Activated CD4-positive, alpha-beta T cell treated with anti-CD3 and anti-CD28 coated beads, Interleukin-2, amount 50 U/mL, for 4 hours (primary cell): ENCODE data around the gene SRSF9.
"Not testable (repeated sequence)": the region's sequence is repeated elsewhere in the genome, so short reads cannot be mapped to it uniquely, and the experiment has no call there.

Experiments used
- DNase-seq, 2 experiments: peaks; one replicate each; pipeline ENCODE4 v3.0.0-alpha.2; 2020

Gene SRSF9

DNA sequence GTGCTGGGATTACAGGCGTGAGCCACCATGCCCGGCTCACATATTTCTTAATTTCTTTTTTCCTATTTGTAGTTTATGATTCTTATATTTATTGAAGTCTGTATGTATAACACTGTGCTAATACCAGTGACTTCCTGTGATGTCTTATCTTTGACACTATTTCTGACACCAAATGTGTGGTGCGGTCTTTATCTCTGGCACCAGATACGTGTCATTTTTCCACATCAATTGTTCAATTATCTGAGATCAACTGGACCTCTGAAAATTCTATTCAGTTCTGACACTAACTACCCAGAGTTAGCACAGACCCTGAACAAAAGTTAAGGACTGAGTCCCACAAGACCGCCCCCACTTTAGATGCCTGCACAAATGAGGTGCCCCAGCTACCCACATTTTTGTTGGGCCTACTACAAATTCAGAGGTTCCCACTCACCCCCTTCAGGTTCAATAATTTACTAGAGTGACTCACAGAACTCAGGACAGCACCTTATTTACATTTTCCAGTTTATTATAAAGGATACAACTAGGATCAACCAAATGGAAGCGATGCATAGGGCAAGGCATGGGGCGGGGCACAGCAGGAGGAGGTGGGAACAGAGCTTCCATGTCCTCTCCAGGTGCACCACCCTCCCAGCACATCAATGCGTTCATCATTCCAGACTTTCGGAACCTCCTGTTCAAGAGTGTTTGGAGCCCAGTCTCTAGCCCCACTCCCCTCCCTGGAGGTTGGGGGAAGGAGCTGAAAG lies 11.6 kb upstream of the SRSF9 start:
- no peak for DNase-seq

DNA sequence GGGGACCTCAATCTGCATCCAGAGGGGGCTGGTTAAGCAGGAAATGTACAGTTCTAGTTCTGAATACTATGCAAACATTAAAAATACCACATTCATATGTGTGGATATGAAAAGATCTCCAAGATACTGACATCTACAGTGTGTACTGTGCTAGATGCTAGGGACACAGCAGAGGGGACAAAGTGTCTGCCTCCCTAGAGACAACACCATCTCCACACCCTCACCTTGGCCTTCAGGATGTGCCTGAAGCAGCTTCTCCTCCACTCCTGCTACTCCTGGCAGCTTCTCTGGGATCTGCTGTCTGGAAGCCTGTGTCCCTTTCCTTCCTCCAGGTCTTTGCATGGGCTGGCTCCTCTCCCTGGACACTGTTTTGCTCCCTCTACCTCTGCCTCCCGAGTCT lies 10.7 kb upstream of the SRSF9 start:
- DNase-seq: no peak

DNA sequence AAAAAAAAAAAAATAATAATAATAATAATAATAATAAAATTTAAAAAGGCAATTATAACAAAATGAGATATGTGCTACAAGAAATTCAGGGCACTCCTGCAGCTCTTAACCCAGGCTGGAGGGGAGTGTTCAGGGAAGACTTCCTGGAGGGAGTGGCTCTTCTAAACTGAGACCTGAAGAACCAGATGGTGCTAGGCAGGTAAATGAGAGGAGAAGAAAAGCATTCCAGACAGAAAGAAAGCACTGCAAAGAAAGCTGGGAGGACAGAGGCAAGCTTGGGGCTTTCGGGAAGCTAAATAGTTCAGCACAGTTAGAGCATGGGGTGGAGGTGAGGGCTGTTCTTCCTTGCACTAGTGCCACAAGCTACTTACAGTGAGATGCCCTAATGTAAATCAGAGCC lies 9.9 kb upstream of the SRSF9 start:
- DNase-seq: no peak

DNA sequence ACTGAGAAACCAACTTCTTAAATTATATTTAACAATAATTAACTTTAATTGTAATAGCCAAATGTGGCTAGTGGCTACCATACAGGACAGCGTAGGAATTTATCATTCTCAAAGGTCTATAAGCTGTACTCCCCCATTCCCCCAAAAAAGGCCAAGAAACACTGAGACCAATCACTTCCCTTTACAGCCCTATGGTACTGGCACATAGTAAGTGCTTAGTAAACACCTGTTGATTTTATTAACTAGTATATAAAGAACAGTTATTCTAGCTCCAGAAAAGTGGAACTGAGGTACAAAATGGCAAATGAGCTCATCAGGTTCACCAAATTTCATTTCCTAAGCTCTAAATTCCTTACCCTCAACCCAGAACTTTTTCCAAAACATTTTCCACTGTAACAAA lies 6.1 kb upstream of the SRSF9 start:
- no peak for DNase-seq

DNA sequence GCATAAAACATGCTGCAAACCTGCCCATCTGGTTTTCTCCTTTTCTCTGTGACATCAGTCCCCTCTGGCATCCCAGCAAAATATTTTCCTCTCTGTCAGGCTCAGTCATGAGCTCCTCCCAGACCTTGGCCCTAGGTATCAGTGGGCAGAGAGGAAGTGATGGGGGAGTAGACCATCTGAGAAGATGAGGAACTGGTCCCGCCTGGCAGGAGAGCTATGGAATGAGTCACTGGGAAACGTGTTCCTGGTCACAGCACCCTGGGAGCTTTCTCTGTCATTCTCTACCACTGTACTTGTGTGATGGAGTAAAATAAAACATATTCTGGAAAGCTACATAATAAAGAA lies 5.0 kb upstream of the SRSF9 start:
- DNase-seq: no peak

DNA sequence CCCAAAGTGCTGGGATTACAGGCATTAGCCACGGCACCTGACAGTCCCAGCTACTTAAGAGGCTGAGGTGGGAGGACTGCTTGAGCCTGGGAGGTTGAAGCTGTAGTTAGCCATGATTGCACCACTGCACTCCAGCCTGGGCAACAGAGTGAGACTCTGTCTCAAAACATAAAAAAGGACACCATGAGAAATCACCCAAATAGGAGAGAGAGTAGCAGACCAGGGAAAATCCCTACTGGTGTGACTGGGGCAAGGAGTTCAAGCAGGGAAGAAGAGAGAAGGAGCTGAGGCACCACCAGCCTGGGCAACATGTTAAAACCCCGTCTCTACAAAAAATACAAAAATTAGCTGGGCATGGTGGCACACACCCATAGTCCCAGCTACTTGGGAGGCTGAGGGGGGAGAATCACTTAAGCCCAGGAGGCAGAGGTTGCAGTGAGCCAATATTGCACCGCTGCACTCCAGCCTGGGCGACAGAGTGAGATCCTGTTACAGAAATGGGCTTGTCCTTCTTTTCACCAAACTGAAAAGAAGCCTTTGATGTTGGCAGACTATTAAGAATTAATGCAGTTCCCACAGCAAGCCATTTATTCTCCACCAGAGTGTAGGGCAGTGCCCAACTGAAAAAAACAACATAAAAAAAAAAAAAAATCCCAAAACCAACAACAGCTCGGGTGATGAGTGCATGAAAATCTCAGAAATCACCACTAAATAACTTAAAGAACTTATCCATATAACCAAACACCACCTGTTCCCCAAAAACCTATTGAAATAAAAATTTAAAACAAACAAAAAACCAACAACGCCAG lies 4.5 kb upstream of the SRSF9 start:
- DNase-seq: no peak

DNA sequence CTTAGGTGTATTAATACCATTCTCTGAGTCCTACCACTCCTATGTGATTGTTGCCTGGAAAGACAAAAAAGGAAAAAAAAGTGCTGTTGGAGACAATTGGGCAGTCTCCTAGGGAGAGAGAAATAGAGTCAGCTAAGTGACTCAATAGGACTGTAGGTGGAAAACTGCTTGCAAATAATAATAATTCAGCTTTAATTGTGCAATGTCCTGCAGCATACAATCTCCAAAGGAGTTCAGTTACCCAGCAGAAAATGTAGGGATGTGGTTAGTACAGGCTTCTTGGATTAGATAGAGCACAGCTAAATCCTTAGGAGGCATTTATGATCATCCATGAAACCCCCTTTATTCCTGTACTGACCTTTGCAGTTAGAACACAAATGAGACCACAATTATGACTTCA lies 3.0 kb upstream of the SRSF9 start:
- DNase-seq: no peak

DNA sequence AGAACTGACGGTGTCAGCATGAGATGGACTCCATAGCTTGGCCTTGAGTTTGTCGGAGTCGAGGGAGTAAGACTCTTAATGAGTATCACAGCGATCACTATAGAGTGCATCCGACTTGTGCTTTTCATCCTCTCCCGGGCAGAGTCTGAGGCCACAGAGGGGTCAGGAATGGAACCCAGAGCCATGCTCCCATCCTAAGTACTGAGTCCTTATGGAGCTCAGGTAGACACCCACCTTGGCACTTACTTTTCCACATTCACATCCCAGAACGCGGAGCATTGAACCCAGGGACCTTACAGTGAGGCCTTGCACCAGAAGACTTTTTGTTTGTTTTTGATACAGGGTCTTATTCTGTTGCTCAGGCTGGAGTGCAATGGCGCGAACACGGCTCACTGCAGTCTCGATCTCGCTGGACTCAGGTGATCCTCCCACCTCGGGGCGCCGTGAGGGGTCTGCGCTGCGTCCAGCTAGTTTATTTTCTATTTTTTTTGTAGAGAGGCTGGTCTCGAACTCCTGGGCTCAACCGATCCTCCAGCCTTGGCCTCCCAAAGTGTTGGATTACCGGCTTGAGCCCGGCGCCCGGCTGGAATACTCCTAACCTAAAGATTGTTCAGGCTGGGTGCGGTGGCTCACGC lies 719 bp upstream of the SRSF9 start:
- no peak for DNase-seq

DNA sequence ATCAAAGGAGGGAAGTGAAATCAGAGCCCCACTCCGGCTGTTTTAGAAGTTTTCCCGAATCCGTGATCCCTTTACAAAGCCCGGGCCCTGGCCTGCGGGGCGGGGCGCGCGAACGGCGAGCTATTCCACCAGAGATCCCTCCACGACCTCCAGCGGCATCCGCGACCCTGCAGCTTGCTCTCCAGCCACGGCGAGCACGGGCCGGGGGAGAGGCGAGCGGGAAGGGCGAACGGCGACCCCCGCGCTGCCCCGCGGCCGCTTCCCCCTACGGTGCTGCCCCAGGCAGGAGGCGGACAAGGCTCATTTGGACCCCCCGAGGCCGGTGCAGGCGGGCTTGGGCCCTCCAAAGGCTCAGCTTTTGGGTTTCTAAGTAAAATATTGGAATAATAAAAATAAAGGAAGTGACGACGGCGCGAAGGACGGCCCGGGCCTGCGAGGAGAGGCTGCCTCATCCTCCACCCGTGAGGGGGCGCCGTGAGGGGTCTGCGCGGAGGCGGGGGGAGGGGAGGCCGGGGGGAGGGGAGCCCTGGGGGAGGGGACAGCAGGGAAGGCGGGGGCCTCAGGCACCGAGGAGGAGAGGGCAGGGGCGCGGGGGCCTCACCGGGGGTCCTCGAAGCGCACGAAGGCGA lies 613 bp downstream of the SRSF9 start:
- peak in 1 of 2 experiments; percentile 47 for DNase-seq

DNA sequence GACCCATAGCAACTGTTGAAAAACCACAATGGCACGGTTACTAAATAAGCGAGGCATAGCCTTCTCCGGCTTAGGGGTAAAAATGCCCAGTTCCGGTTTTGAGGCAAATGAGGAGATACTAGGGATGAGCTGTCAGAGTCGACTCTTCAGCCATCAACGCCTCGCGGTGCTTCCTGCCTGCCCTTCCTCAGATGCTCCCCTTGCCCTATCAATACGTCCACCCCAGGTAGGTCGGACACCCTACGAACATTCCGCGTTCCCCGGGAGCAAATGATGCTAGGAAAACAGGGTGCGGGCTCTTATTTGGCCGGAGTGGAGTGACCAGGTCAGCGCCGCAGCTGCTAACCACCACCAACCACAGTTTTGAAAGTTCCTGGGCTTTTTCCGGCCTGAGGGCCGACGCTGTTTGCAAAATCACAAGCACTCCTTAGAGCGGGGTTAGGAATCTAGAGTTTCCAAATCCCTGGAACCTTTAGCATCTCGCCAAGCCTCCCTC lies 1.2 kb downstream of the SRSF9 start:
- no peak for DNase-seq

DNA sequence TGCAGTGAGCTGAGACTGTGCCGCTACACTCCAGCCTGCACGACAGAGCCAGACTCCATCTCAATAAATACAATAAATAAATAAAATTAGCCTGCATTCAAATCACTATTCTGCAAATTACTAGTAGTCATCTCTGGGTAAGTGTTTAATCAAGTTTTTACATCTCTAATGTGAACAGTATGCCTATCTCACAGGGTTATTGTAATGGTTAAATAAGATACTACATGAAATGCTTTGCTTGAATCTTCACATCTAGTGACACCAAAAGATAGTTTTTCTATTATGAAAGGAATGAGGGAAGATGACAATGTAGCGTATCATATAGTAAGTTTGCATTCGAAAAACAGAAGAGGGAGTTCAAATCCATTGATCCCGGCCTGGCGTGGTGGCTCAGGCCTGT lies 2.1 kb downstream of the SRSF9 start:
- DNase-seq: no peak

DNA sequence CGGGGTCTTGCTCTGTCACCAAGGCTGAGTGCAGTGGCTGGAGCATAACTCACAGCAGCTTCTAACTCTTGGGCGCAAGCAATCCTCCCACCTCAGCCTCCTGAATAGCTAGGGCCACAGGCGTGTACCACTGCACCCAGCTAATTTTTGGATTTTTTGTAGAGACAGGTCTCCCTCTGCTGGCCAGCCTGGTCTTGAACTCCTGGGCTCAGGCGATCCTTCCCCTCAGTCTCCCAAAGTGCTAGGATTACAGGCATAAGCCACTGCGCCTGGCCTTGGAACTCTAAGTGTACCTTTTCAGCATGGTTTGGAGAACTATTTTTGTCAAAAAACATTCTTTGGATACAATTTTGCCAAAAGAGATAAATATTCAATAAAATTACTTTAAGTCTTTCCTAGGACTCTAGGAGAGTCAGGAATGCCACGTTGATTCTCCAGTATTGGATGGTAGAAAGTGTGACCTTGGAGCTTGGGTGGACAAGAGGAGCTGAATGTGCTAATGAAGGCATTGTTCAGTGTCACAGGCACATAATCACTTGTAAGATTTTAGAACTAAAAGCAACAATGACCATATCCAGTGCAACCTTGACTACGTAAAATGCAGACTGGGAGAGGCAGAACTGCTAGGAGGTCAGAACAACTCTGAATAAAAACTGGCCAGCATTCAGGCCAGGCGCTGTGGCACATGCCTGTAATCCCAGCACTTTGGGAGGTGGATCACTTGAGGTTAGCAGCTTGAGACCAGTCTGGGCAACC lies 2.8 kb downstream of the SRSF9 start:
- DNase-seq: peak; percentile 38 to 39

DNA sequence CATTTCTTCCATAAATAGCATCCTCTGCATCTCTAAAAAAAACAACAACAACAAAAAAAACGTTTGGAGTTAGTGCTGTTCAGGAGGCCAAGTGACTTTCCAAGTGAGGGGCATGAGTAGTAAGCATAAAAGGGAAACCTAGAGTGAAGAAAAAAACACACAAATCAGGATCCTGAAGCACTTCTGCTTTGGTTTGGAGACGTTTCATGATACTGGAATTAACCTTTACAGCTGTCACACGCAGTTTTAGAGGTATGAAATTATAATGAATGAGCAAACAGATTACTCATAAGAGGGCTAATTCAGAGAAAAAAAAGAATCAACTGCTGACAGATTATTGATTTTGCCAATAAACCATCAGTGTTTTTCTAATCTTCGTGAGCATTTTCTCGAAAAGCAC lies 3.8 kb downstream of the SRSF9 start:
- DNase-seq: no peak

DNA sequence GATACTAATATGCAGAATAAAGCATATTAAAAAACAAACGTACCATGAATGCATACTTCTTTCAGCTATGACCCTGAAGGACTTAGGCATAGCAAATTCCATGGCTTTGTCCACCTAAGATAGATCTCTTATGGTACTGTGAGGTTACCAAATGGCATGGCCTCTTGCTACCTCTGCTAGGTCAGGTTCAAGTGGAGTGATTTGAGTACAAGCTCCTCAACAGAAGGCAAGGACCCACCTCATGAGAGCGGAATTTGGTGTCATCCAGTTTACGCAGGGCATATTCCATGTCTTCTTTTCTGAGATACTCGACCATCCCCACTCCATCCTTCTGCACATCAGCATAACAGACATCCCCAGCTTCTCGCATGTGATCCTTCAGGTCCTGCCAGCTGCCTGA lies 5.8 kb downstream of the SRSF9 start:
- DNase-seq: no peak

DNA sequence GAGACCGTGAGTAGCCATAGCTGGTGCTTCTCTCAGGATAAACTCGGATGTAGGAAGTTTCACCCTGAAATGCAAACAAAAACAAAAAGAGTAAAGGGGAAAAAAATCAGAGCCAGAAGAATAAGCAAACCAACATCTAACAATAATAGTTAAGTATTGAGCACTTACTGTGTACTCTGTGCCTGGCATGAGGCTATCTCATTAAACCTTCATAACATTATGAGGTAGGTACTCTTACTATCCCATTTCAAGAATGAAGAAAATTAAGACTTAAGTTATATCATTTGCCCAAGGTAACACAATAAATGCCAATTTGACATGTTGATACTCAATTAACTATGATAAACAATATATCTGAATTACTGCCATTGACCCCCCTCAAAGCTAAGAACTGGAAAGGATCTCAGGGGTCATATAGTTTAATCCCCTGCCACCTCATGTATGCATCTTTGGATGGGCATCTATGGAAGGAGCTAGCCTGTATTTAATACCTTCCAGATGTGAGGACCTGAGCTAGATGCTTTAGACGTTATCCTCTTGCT lies 7.4 kb downstream of the SRSF9 start:
- no peak for DNase-seq

DNA sequence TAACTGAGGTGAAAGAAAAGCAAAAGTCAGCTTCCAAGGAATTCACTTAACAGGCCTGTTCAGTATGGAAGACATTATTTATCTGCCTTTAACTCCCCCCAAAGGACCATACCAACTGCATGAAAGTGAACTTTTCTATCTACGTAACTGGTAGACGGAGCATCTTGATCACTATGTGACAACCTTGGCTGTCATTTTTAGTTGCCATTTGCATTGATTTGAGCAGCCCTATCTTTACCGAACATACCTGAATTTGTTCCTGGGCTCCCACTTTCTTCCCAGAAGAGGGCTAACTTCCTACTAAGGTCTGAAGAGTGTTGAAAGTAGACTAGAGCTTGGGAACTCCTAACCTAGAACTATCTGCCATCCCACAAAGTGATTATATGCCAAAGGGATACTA lies 9.4 kb downstream of the SRSF9 start:
- DNase-seq: no peak

DNA sequence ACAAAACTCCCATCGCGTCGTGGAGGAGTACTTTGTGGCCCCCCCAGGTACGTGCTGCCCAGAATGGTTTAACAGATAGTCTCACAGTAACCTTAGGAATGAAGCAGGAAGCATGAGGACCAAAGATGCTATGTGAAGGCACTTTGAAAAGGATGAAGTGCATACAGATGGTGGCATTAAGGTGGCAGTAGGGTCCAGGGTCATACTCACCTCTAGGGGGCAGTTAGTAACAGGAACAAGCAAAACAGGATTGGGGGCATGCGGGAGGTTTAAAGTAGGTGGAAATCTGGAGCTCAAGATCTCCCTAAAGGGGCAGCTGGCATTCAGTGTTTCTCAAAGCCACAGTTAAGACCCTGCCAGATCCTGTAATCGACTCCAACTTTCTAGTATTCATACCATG lies 12.4 kb downstream of the SRSF9 start:
- no peak for DNase-seq

DNA sequence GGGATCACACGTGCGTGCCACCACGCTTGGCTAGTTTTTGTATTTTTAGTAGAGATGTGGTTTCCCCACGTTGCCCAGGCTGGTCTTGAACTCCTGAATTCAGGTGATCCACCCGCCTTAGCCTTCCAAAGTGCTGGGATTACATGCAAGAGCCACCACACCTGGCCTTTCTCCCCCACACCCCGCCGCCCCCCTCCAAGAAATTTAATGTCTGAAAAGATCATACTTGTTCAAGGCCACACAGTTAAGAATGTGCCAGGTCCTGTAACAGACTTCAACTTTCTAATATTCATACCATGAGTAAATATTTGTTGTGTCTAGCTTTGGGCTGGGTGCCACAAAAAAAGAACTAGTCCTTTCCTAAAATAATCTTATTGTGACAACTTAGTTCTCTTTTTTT lies 14.2 kb downstream of the SRSF9 start:
- no peak for DNase-seq

DNA sequence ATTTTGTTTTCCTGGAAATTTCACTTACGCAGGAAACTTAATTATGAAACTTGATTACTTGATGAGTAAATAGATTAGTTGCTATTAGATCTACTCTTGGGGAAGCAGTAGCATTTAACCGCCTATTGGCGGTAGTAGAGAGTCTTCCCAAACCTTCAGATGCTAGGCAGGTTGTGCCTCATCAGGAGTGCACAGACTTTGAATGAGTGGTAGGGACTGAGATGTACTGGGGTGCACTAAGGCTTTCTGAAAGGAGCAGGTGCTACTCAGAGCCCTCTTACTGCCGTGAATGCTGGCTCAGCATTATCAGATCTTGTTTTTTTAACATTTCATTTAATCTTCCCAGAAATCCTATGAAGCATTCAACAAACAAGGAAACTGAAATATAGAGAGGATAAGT lies 15.6 kb downstream of the SRSF9 start:
- no peak for DNase-seq

DNA sequence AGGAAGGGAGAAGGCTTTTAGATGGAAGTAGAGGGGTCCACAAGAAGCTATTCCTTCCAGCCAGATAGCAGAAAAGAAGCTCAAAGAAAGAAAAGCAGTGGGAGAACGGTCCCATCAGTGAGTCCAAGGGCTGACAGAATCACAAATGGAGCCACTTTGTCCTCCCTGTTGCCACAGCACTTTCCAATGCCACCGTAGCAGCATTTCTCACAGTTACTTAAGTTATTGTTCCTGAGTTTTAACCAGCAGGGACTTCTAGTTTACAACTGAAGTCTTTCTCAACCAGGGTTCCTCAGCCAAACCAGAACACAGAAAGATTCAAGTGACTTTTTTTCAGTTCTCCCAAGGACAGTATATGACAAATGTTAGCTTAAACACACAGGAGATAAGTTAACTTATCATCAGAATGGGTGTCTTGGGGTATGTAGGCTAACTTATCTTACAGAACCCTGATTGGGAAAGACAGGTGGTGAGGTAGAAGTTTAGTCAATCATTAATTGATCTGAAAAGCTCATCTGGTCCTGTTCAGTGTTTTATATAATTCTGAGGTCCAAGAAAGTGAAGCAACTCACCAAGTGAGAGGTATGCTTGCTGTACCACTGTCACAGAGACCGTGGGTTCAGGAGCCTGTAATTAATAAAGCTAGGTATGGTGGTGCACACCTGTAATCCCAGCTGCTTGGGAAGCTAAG lies 16.3 kb downstream of the SRSF9 start:
- no peak for DNase-seq

DNA sequence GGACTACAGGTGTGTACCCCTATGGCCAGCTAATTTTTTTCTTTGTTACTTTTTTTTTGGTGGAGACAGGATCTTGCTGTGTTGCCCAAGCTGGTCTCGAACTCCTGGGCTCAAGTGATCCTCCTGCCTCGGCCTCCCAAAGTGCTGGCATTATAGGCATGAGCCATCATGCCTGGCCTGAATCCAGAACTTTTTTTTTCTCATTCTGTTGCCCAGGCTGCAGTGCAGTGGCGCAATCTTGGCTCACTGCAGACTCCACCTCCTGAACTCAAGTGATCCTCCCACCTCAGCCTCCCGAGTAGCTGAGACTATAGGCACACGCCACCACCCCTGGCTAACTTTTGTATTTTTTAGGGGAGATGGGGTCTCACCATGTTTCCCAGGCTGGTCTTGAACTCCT lies 17.0 kb downstream of the SRSF9 start:
- not testable (repeated sequence) for DNase-seq

DNA sequence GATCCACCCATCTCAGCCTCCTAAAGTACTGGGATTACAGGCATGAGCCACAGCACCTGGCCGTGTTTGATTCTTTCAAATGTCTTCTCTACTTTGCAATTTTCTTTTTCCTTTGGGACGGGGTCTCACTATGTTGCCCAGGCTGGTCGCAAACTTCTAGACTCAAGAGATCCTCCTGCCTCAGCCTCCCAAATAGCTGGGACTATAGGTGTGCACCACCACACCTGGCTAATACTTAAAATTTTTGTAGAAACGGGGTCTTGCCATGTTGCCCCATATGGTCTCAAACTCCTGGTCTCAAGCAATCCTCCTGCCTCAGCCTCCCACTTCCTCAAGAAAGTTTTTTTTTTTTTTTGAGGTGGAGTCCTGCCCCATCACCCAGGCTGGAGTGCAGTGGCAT lies 21.6 kb downstream of the SRSF9 start:
- no peak for DNase-seq
